Measurements from ENCODE around the gene EFCAB12. TPM values are rescaled to one million over a fixed set of nuclear protein-coding genes. Genes with fewer than 3 reads are reported as not detected.
"Not testable (repeated sequence)": the region's sequence is repeated elsewhere in the genome, so short reads cannot be mapped to it uniquely, and the experiment has no call there.

EFCAB12 gene
- total RNA-seq, 4 donors from 2014 or later, result 0.54 TPM; not detected in 3

DNA sequence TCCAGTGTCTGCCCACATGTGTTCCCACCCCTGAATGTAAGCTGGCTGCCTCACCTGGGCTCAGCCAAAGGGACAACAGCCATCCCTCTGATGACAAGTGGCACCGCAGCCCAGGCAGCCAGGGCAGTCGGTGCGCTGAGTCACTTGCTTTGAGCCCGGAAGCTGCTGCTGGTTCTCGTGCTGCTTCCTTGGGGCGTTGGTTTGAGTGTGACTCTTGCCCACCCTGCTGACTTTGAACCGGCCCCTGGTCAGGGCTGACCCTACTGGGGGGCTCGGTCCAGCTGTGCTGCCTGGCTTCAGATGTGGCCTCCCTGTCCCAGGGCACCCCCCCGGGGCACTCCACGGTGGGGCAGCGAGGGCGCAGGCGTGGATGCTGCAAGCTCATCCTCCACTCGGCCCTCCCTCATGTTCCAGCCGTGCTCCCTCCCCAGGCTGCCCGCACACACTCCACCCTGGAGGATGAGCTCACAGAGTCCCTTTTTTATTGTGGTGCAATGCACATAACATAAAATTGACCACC is 62.1 kb downstream of the EFCAB12 start:
- Histone ChIP-seq H3K27ac (no peak overlapping the region), H3K36me3 (no peaks in the 10 kb centered on the region)
- no peak for TF ChIP-seq POLR2A (IDR thresholded peaks at IDR 0.05)
- TF ChIP-seq, protein P1, sequence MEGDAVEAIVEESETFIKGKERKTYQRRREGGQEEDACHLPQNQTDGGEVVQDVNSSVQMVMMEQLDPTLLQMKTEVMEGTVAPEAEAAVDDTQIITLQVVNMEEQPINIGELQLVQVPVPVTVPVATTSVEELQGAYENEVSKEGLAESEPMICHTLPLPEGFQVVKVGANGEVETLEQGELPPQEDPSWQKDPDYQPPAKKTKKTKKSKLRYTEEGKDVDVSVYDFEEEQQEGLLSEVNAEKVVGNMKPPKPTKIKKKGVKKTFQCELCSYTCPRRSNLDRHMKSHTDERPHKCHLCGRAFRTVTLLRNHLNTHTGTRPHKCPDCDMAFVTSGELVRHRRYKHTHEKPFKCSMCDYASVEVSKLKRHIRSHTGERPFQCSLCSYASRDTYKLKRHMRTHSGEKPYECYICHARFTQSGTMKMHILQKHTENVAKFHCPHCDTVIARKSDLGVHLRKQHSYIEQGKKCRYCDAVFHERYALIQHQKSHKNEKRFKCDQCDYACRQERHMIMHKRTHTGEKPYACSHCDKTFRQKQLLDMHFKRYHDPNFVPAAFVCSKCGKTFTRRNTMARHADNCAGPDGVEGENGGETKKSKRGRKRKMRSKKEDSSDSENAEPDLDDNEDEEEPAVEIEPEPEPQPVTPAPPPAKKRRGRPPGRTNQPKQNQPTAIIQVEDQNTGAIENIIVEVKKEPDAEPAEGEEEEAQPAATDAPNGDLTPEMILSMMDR (IDR thresholded peaks at IDR 0.05), result no peak

DNA sequence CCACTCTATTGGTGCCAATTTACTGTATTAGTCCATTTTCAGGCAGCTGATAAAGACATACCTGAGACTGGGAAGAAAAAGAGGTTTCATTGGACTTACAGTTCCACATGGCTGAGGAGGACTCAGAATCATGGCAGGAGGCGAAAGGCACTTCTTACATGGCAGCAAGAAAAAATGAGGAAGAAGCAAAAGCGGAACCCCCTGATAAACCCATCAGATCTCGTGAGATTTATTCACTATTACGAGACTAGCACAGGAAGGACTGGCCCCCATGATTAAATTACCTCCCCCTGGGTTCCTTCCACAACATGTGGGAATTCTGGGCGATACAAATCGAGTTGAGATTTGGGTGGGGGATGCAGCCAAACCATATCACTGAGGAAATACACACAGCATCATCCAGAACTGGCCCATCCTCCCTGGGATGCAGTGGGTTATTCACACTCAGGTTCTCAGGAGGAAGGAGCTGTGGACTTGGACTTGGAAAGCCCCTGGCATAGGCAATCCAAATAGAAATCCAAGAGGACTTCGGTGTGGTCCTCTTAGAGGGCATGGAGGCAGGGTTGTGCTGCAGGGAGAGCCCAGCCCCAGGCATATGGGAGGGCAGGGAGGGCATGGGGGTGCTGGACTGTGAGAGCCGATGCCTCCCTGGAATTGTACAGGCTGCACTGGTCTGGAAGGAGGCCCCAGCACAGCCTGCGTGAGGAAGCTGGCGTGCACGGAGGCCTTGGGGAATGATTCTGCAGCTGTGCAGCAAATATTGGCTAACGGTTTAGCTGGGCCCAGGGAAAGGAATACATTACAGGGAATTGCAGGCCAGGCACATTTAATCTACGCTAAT is 62.9 kb downstream of the EFCAB12 start:
- Histone ChIP-seq H3K9me3 (no peaks in the 10 kb centered on the region), H3K4me3 (no peak overlapping the region), H3K4me1 (no peaks in the 10 kb centered on the region), H3K27ac (no peak overlapping the region), H3K27me3 (no peaks in the 10 kb centered on the region), H3K36me3 (no peaks in the 10 kb centered on the region)
- TF ChIP-seq POLR2A (IDR thresholded peaks at IDR 0.05), result no peak
- TF ChIP-seq, protein P1 (IDR thresholded peaks at IDR 0.05), result no peak
- DNase-seq, result no peak

More for the DNA sequence above, 62.1 kb downstream of the EFCAB12 start:
- Histone ChIP-seq H3K4me1 (no peaks in the 10 kb centered on the region), H3K9me3 (no peaks in the 10 kb centered on the region), H3K27me3 (no peaks in the 10 kb centered on the region), H3K4me3 (no peak overlapping the region)
- no peak for DNase-seq

DNA sequence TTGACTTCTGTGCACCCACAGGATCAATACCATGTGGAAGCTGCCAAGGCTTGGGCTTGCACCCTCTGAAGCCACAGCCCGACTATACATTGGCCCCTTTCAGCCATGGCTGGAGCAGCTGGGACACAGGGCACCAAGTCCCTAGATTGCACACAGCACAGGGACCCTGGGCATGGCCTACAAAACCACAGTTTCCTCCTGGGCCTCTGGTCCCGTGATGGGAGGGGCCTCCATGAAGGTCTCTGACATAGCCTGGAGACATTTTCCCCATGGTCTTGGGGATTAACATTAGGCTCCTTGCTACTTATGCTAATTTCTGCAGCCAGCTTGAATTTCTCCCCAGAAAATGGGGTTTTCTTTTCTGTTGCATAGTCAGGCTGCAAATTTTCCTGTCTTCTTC is 63.6 kb downstream of the EFCAB12 start:
- H3K27me3 ChIP-seq, H3K4me3 ChIP-seq, H3K36me3 ChIP-seq, H3K9me3 ChIP-seq, H3K4me1 ChIP-seq, H3K27ac ChIP-seq, DNase-seq: not testable (repeated sequence)

DNA sequence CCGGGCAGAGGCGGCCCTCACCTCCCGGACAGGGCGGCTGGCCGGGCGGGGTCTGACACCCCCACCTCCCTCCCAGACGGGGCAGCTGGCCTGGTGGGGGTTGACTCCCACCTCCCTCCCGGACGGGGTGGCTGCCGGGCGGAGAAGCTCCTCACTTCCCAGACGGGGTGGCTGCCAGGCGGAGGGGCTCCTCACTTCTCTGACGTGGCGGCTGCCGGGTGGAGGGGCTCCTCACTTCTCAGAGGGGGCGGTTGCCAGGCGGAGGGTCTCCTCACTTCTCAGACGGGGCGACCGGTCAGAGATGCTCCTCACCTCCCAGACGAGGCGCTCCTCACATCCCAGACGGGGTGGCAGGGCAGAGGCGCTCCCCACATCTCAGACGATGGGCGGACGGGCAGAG is 65.1 kb downstream of the EFCAB12 start:
- H3K27ac ChIP-seq, H3K9me3 ChIP-seq, H3K27me3 ChIP-seq, H3K36me3 ChIP-seq, DNase-seq, H3K4me3 ChIP-seq, H3K4me1 ChIP-seq: not testable (repeated sequence)

DNA sequence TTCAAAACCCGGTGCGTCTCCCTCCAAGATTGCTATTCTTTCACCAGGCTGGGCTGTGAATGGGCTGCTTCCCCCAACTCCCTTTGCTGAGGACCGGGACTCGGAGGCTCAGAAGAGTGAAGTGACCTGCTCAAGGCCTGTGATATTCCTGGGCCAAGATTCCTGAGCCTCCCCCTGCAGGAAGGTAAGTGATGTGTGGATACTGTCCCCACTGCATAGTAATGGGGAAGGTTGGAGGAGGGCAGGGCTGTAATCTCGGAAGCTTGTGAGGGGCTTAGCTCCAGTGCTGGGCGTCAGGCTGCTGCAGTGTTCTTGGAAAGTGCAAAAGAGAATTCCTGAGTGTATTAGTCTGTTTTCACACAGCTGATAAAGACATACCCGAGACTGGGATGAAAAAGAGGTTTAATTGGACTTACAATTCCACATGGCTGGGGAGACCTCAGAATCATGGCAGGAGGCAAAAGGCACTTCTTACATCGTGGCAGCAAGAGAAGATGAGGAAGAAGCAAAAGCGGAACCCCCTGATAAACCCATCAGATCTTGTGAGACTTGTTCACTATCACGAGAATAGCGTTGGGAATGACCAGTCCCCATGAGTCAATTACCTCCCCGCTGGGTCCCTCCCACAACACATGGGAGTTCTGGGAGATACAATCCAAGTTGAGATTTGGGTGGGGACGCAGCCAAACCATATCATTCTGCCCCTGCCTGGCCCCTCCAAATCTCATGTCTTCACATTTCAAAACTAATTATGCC is 67.6 kb downstream of the EFCAB12 start:
- H3K4me3 ChIP-seq, result no peak overlapping the region
- H3K36me3 ChIP-seq, result no peaks in the 10 kb centered on the region
- no peaks in the 10 kb centered on the region for H3K4me1 ChIP-seq
- no peak for DNase-seq
- H3K27ac ChIP-seq, result no peak overlapping the region
- no peaks in the 10 kb centered on the region for H3K27me3 ChIP-seq
- TF ChIP-seq POLR2A (IDR thresholded peaks at IDR 0.05), result no peak
- TF ChIP-seq, protein P1 (IDR thresholded peaks at IDR 0.05), result no peak
- H3K9me3 ChIP-seq, result no peaks in the 10 kb centered on the region

DNA sequence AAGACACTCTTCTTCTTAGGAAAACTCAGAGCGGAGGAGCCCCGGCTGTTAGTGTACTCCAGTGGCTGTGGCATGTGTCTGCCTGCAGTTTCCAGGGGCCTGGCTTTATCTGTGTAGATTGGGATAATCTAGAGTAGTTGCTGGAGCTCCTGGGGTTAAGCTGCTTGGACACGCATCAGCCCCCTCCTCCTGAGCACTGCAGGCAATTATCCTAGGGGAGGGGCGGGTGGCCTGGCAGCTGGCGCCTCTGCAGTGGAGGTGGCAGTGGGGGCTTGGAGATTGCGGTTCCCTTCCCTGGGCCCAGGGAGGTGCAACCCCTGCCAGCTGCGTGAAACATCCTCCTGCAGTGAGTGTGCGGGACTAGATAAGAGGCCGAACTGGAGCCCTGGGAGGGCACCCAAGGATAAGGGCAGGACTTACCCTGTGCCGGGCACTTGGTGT is 68.2 kb downstream of the EFCAB12 start:
- no peaks in the 10 kb centered on the region for H3K27me3 ChIP-seq
- no peaks in the 10 kb centered on the region for H3K4me1 ChIP-seq
- H3K27ac ChIP-seq, result no peak overlapping the region
- no peaks in the 10 kb centered on the region for H3K9me3 ChIP-seq
- DNase-seq, result no peak
- TF ChIP-seq, protein P1 (IDR thresholded peaks at IDR 0.05), result no peak
- TF ChIP-seq POLR2A (IDR thresholded peaks at IDR 0.05), result no peak
- no peak overlapping the region for H3K4me3 ChIP-seq
- H3K36me3 ChIP-seq, result no peaks in the 10 kb centered on the region

Data from Peyer's patch (tissue), 4 donors.